Effector CD8-positive, alpha-beta T cell (primary cell): Measurements from ENCODE around the gene EPHX1.
A peak's percentile ranks its signal among the peaks of the same experiment; 100 is the strongest.
"Not testable (repeated sequence)": the region's sequence is repeated elsewhere in the genome, so short reads cannot be mapped to it uniquely, and the experiment has no call there.

ENCODE experiments used
- DNase-seq: peaks from one replicate; lab custom pipeline; 2025; lab: John Stamatoyannopoulos, UW

EPHX1 gene

GRCh38 chr1:225777583-225778336, 32.2 kb upstream of the EPHX1 start, which contains the start of gene SRP9:
Gene SRP9 (plus strand): TSS chr1:225777826. CDS start chr1:225777941, 115 bp downstream.
- peak; percentile 97 for DNase-seq

- DNase-seq, result no peak
These were observed 31.6 kb upstream of the EPHX1 start for GRCh38 chr1:225778337-225778669.

GRCh38 chr1:225779165-225779564, 30.8 kb upstream of the EPHX1 start:
- not testable (repeated sequence) for DNase-seq

- no peak for DNase-seq
These were observed 29.8 kb upstream of the EPHX1 start for GRCh38 chr1:225780134-225780533.

- DNase-seq, result no peak
These were observed 29.3 kb upstream of the EPHX1 start for GRCh38 chr1:225780630-225781029.

GRCh38 chr1:225789142-225789541, 20.8 kb upstream of the EPHX1 start:
- DNase-seq, result not testable (repeated sequence)

GRCh38 chr1:225794954-225795353, 15.0 kb upstream of the EPHX1 start:
- no peak for DNase-seq

GRCh38 chr1:225796097-225796496, 13.8 kb upstream of the EPHX1 start:
- DNase-seq, result not testable (repeated sequence)

GRCh38 chr1:225801146-225801545, 8.8 kb upstream of the EPHX1 start:
- DNase-seq, result not testable (repeated sequence)

GRCh38 chr1:225806249-225806648, 3.7 kb upstream of the EPHX1 start:
- DNase-seq, result no peak

GRCh38 chr1:225806736-225807135, 3.2 kb upstream of the EPHX1 start:
- not testable (repeated sequence) for DNase-seq

GRCh38 chr1:225808136-225808535, 1.8 kb upstream of the EPHX1 start:
- DNase-seq, result no peak

- not testable (repeated sequence) for DNase-seq
These were observed 935 bp downstream of the EPHX1 start for GRCh38 chr1:225810579-225811538.

GRCh38 chr1:225811622-225812487, 1.9 kb downstream of the EPHX1 start:
- no peak for DNase-seq

GRCh38 chr1:225812488-225813213, 2.7 kb downstream of the EPHX1 start:
- no peak for DNase-seq

GRCh38 chr1:225813214-225813964, 3.5 kb downstream of the EPHX1 start:
- no peak for DNase-seq

- no peak for DNase-seq
These were observed 4.5 kb downstream of the EPHX1 start for GRCh38 chr1:225814381-225814780.

GRCh38 chr1:225815090-225815489, 5.2 kb downstream of the EPHX1 start:
- not testable (repeated sequence) for DNase-seq

GRCh38 chr1:225815526-225816178, 5.7 kb downstream of the EPHX1 start:
- no peak for DNase-seq
